LNCaP clone FGC (cell line): ENCODE data around the gene IQSEC1.

ENCODE experiments used
- DNase-seq: peaks from one replicate; pipeline ENCODE4 v3.0.0-alpha.2; 2011; ENCODE audit warnings: low read depth
- H3K4me3 ChIP-seq: 2 replicates; pipeline ENCODE4 v1.5.1; 2011; ENCODE audit warnings: mild to moderate bottlenecking, low read depth, low read length, control low read depth
- TF ChIP-seq, protein P1 (sequence below): IDR thresholded peaks from 2 replicates; pipeline ENCODE4 v1.5.1; 2012; ENCODE audit warnings: mild to moderate bottlenecking; ENCODE audit not compliant: control insufficient read depth, insufficient read depth; ENCODE audit errors: extremely low read depth

IQSEC1 gene

DNA sequence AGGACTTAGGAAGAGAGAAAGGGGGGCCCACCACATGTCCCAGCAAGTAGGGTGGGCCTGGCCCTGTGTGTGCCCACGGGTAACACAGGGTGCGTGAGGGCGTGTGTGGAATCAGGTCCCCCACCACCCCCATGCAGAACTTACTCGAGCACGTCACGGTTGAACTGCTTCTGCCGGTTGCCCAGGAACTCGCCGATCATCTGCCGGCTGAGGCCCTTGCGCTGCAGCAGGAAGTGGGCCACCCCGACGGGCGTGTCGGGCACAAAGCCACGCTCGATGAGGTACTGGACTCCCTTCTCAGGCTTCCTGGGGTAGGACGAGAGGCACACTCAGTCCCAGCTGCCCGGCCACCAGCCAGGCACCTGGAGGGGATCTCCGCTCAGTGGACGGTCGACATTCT lies 148.8 kb downstream of the IQSEC1 start:
- no peak for DNase-seq
- H3K4me3 ChIP-seq: no peak overlapping the region
- TF ChIP-seq, protein P1, sequence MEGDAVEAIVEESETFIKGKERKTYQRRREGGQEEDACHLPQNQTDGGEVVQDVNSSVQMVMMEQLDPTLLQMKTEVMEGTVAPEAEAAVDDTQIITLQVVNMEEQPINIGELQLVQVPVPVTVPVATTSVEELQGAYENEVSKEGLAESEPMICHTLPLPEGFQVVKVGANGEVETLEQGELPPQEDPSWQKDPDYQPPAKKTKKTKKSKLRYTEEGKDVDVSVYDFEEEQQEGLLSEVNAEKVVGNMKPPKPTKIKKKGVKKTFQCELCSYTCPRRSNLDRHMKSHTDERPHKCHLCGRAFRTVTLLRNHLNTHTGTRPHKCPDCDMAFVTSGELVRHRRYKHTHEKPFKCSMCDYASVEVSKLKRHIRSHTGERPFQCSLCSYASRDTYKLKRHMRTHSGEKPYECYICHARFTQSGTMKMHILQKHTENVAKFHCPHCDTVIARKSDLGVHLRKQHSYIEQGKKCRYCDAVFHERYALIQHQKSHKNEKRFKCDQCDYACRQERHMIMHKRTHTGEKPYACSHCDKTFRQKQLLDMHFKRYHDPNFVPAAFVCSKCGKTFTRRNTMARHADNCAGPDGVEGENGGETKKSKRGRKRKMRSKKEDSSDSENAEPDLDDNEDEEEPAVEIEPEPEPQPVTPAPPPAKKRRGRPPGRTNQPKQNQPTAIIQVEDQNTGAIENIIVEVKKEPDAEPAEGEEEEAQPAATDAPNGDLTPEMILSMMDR: no peak

DNA sequence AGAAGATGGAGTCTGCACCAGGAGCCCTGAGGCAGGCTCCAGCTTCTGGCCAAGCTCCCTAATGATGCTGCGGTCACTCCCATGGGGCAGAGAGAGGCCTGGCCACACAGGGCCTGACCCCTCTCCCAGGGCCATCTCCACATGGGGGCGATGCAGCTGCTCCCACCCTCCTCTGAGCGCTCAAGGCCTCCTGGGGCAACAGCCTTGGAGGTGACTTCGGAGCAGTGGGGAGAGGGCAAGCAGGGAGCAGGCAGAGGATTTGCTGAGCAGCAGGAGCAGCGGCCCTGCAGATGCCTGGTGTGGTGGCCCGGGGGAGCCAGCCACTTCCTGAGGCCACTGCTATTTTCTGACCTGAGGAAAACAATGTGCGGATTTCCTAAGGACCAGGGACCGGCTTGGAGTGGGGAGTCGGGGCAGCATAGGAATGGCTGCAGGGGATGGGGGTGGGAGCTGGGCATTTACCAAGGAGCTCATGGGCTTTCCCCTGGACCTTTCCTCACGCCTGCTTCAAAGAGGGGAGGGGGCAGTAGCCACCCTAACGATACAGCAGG lies 150.3 kb downstream of the IQSEC1 start:
- no peak overlapping the region for H3K4me3 ChIP-seq
- DNase-seq: no peak
- TF ChIP-seq, protein P1: no peak

DNA sequence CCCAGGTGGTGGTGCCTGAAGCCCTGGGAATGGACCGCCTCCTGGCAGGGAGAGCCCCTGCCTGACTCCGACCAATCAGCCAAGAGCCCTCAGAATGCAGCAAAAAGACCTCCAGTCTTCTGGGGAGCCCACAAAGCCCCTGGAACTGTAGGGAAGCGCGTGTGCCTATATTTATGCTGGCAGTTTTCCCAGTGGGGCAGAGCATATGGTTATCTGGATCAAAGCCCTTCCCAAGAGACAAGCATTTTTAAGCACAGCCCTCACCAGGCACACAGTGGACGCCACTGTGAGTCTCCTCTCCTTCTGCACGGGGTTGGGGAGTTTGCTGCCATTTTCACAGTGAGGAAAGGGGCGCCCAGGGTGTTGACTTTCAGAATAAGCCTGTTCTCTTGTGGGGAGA lies 150.9 kb downstream of the IQSEC1 start:
- no peak for DNase-seq
- TF ChIP-seq, protein P1: no peak
- no peak overlapping the region for H3K4me3 ChIP-seq

DNA sequence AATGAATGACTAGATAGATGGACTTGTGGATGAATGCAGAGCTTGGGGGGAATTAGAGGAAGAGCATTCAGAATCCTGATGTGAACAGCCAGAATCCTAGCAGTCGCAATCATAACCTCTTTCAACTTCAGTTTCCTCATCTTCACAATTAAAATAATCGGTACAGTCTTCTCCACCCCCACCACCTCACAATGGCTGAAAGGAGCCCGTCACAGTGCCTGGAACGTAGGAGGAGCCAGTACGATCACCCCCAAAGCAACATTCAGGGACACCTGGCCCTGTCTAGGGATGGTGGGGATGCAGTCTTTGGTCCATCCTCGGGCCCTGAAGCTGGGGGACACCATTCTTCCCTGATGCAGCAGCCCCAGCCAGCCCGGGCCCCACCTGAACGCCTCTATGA lies 151.5 kb downstream of the IQSEC1 start:
- no peak for DNase-seq
- H3K4me3 ChIP-seq: no peak overlapping the region
- TF ChIP-seq, protein P1: no peak

DNA sequence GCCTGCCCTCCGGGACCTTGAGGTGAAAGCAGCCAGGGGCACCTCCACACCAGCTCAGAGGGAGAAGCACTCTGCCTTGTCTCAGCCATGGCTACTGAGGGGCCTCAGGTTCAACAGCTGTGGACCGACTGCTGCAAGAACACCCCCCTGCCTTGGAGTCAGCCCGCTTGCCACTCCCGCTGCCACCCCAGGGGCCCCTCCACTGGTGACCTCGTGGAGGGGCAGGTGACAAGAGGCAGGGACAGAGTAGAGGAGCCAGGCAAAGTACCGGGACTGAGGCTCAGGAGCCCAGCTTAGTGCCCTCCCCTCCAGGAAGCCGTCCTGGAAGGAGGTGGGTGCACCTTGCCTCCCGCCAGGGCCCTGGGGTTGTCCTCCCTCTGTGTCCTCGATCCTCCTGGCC lies 152.3 kb downstream of the IQSEC1 start:
- TF ChIP-seq, protein P1: no peak
- no peak overlapping the region for H3K4me3 ChIP-seq
- no peak for DNase-seq

DNA sequence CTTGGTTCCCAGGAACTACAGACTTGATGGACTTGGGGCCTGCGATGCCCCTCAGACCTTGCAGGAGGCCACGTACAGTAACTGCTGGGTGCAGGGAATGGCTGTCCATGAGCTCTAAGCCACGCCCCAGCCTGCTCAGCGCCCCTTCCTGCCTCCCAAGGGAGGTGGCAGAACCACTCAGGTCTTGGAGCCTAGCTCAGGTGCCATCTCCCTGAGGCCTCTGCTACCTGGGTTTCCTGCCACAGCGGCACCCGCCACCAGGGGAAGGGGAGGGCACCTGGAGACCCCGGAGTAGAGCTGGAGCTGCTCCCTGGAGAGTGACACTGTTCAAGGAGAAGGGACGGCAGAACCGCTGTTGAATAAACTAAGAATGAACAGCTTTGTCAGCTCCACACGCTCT lies 154.0 kb downstream of the IQSEC1 start:
- no peak overlapping the region for H3K4me3 ChIP-seq
- TF ChIP-seq, protein P1: no peak
- no peak for DNase-seq

DNA sequence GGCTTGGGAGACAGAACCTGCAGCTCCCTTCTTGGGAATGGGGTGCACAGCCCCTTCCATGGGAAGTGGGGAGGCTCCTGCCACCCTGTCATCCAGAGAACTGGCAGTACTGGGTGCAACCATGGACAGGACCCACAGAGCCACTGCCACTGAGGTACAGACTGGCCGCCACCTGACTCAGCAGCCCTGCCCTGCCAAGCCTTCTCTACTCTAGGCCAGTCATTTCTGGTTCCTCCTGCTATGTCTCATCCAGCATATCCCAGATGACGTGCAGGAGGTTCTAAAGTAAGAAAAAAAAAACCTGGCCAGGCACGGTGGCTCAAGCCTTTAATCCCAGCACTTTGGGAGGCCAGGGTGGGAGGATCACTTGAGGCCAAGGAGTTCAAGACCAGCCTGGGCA lies 155.0 kb downstream of the IQSEC1 start:
- no peak for DNase-seq
- TF ChIP-seq, protein P1: no peak
- H3K4me3 ChIP-seq: no peak overlapping the region
